K562 (cell line): ENCODE results near the gene RPS8. TPM values are rescaled to one million over a fixed set of nuclear protein-coding genes. Genes with fewer than 3 reads are reported as not detected.

ENCODE experiments used
- ATF7 ChIP-seq: fragments of 450-650 bp; IDR thresholded peaks from 2 replicates; pipeline ENCODE4 v1.7.1; 2014; ENCODE audit warnings: mild to moderate bottlenecking, moderate library complexity
- CEBPG ChIP-seq, 3 experiments: fragments of 200-800 bp in 1 of 3; sonication (Bioruptor generic) in 1 of 3; sonication (generic) in 1 of 3; formaldehyde crosslinking in 1 of 3; IDR thresholded peaks in 2 of 3; conservative IDR thresholded peaks in 1 of 3; 2 replicates each; pipeline versions ENCODE4 v1.6.1 to v1.8.0; 2016 to 2022; ENCODE audit warnings: missing compliant biosample characterization in 2 of 3, missing genetic modification characterization in 2 of 3, mild to moderate bottlenecking in 1 of 3, missing genetic modification reagents in 1 of 3
- E2F4 ChIP-seq: sonication (generic); formaldehyde crosslinking; IDR thresholded peaks from 2 replicates; pipeline ENCODE4 v1.8.0; 2022; ENCODE audit warnings: mild to moderate bottlenecking, low read depth, missing genetic modification reagents
- EHMT2 ChIP-seq: fragments of 450-650 bp; IDR thresholded peaks from 2 replicates; pipeline ENCODE4 v1.6.1; 2018; ENCODE audit warnings: antibody characterized with exemption
- FOXM1 ChIP-seq, 2 experiments: fragments of 450-650 bp in 1 of 2; sonication (generic) in 1 of 2; formaldehyde crosslinking in 1 of 2; IDR thresholded peaks; 2 replicates each; pipeline versions ENCODE4 v1.6.1 to v1.9.0; 2017 to 2022; ENCODE audit warnings: low read depth in 2 of 2, mild to moderate bottlenecking in 2 of 2, missing genetic modification reagents in 1 of 2, moderate library complexity in 1 of 2
- GTF2E2 ChIP-seq: fragments of 200-800 bp; sonication (Bioruptor generic); IDR thresholded peaks from 2 replicates; pipeline ENCODE4 v1.6.1; 2016; ENCODE audit warnings: missing genetic modification characterization, missing compliant biosample characterization
- GTF2F1 ChIP-seq: IDR thresholded peaks from 2 replicates; pipeline ENCODE4 v1.6.1; 2011; ENCODE audit warnings: low read depth, low read length, improper control_type of control experiment
- HMG20A ChIP-seq: fragments of 450-650 bp; formaldehyde crosslinking; conservative IDR thresholded peaks from 2 replicates; pipeline ENCODE4 v1.4.0; 2020; ENCODE audit warnings: mild to moderate bottlenecking, mixed read lengths
- HNRNPUL1 ChIP-seq: fragments of 200-400 bp; formaldehyde crosslinking; IDR thresholded peaks from 2 replicates; pipeline ENCODE4 v1.6.1; 2017; ENCODE audit warnings: low read length
- HSF4 ChIP-seq: fragments of 250-450 bp; sonication (Bioruptor Pico); IDR thresholded peaks from 2 replicates; pipeline ENCODE4 v2.1.2; 2022; ENCODE audit warnings: mild to moderate bottlenecking, moderate library complexity, borderline replicate concordance
- JUNB ChIP-seq: fragments of 450-650 bp; formaldehyde crosslinking; conservative IDR thresholded peaks from 2 replicates; pipeline ENCODE4 v1.4.0; 2020; ENCODE audit warnings: mild to moderate bottlenecking
- KDM4B ChIP-seq, 2 experiments: fragments of 450-650 bp in 1 of 2; sonication (generic) in 1 of 2; IDR thresholded peaks; 2 replicates each; pipeline ENCODE4 v1.6.1; 2016 to 2017; ENCODE audit warnings: borderline replicate concordance in 2 of 2, antibody characterized with exemption in 1 of 2, low read depth in 1 of 2, mild to moderate bottlenecking in 1 of 2
- MBD2 ChIP-seq: sonication (generic); IDR thresholded peaks from 2 replicates; pipeline ENCODE4 v1.6.1; 2016; ENCODE audit warnings: low read depth, borderline replicate concordance
- POU5F1 ChIP-seq: fragments of 150-350 bp; IDR thresholded peaks from 2 replicates; pipeline ENCODE4 v1.6.1; 2014; ENCODE audit warnings: borderline replicate concordance, low read length, low read depth, mild to moderate bottlenecking; ENCODE audit not compliant: partially characterized antibody
- PTBP1 ChIP-seq: fragments of 200-400 bp; formaldehyde crosslinking; IDR thresholded peaks from 2 replicates; pipeline ENCODE4 v1.6.1; 2017; ENCODE audit warnings: low read depth, low read length
- PYGO2 ChIP-seq: fragments of 450-650 bp; IDR thresholded peaks from 2 replicates; pipeline ENCODE4 v1.6.1; 2016; ENCODE audit warnings: mild to moderate bottlenecking, missing genetic modification characterization, moderate library complexity, missing compliant biosample characterization
- RBM39 ChIP-seq: fragments of 200-400 bp; formaldehyde crosslinking; optimal IDR thresholded peaks from 2 replicates; pipeline ENCODE3; 2018; ENCODE audit warnings: low read depth, low read length
- RCOR1 ChIP-seq, 2 experiments: IDR thresholded peaks; 2 replicates each; pipeline ENCODE4 v1.6.1; 2012; ENCODE audit warnings: low read depth in 2 of 2, low read length in 2 of 2, borderline replicate concordance in 1 of 2, improper control_type of control experiment in 1 of 2
- SIRT6 ChIP-seq: IDR thresholded peaks from one replicate; pipeline ENCODE4 v1.6.1; 2012; ENCODE audit warnings: low read depth, mild to moderate bottlenecking, control low read depth, inconsistent platforms, low read length, moderate library complexity
- STAT5B ChIP-seq: fragments of 250-450 bp; sonication (Bioruptor Pico); IDR thresholded peaks from 2 replicates; pipeline ENCODE4 v1.8.0; 2021; ENCODE audit warnings: mild to moderate bottlenecking, inconsistent platforms
- SUPT5H ChIP-seq: fragments of 450-650 bp; IDR thresholded peaks from 2 replicates; pipeline ENCODE4 v1.6.1; 2016
- VEZF1 ChIP-seq: fragments of 200-800 bp; sonication (Bioruptor generic); IDR thresholded peaks from 2 replicates; pipeline ENCODE4 v1.6.1; 2017; ENCODE audit warnings: missing genetic modification characterization, missing compliant biosample characterization
- YBX1 ChIP-seq: fragments of 450-650 bp; IDR thresholded peaks from 2 replicates; pipeline ENCODE4 v1.7.1; 2016; ENCODE audit warnings: mild to moderate bottlenecking
- ZNF431 ChIP-seq: sonication (generic); formaldehyde crosslinking; IDR thresholded peaks from 2 replicates; pipeline ENCODE4 v1.8.0; 2022; ENCODE audit warnings: mild to moderate bottlenecking, missing genetic modification reagents
- ZNF561 ChIP-seq: fragments of 450-650 bp; formaldehyde crosslinking; conservative IDR thresholded peaks from 2 replicates; pipeline ENCODE4 v1.4.0; 2020; ENCODE audit warnings: mild to moderate bottlenecking, moderate library complexity
- ZNF76 ChIP-seq: fragments of 250-450 bp; sonication (Bioruptor Pico); IDR thresholded peaks from 2 replicates; pipeline ENCODE4 v1.4.0; 2020; ENCODE audit warnings: mild to moderate bottlenecking, moderate library complexity, borderline replicate concordance
- ZNF766 ChIP-seq: fragments of 200-800 bp; sonication (Bioruptor generic); conservative IDR thresholded peaks from 2 replicates; pipeline ENCODE4 v1.6.1; 2016; ENCODE audit warnings: missing genetic modification characterization, missing compliant biosample characterization
- polyA plus RNA-seq, 8 experiments: library from polyadenylated mRNA; depleted of rRNA in 4 of 8; stranded (reverse) in 5 of 8; unstranded in 3 of 8; fragments of >200 nt; fragmentation: Nextera tagmentation in 2 of 8; fragmentation: Illumina TruSeq in 1 of 8; extraction: Ambion mirVana in 2 of 8; extraction: Trizol in 1 of 8; gene quantifications; 2 replicates each; pipeline versions ENCODE4 v1.2.1 to v1.2.3, GENCODE V29; 2011 to 2014; ENCODE audit warnings: inconsistent platforms in 1 of 8, missing spikeins in 1 of 8
- total RNA-seq, 7 experiments: library from RNA; depleted of rRNA in 6 of 7; stranded (reverse); fragments of >200 nt in 6 of 7; fragmentation: Illumina TruSeq in 2 of 7; extraction: Trizol in 2 of 7; gene quantifications; 2 replicates each; pipeline versions ENCODE4 v1.2.1 to v1.2.3, GENCODE V29; 2011 to 2021; ENCODE audit warnings: low replicate concordance in 1 of 7

Gene RPS8
- total and polyA plus RNA-seq, 9 of the 15 experiments (the other 6 are each of a cell fraction or from before 2014, with no cell fraction given) = 2,431 to 4,168 (median 3,109) TPM

DNA sequence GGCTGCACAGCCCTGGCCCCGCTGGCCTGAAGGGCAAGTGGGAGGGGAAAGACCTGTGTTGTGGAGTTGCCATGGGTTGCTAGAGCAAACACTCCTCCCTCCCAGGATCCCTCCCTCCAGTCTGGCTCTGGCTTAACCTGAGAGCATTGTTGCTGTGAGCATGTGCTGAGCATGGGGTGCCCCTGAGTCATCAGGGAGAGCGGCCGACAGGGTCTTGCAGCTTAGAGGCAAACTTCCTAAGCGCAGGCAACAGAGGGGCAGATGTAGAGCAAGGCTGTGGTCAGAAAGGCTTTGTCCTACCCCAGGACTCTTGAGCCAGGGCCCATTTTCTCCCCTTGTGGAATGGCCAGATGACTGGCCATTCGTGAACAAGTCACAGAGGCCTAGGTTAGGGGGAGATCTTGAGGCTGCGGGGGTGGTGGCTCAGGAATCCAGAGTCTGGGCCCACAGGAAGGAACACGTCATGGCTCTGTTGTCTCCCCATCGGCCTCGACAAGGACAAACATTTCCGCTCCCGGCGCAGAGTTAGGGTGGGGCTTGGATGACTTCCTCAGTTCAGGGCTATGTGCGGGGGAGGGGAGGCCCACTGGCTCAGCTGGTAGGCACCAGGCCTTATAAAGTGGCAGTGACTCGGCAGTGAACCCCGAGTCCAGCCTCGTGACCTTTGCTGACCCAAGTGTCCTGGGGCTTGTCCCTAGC, 32.2 kb downstream of the RPS8 start (continued):
- TF ChIP-seq VEZF1 (CRISPR knock-in tag) (peak; percentile 93), HNRNPUL1 (no peak), PTBP1 (no peak), RBM39 (peak; percentile 79), E2F4 (no peak), HSF4 (0 out of 2 replicates have a peak, but pooled peaks have one; percentile 52), KDM4B (IDR thresholded peaks at IDR 0.05; ENCODE audit: borderline replicate concordance in 2 of 2, low read depth in 1 of 2) (peak in 1 of 2 experiments; percentile 79; a peak in 1 of 4 replicates), SUPT5H (peak; percentile 85), ZNF76 (CRISPR knock-in tag) (0 out of 2 replicates have a peak, but pooled peaks have one; percentile 54), RCOR1 (IDR thresholded peaks at IDR 0.05; ENCODE audit: borderline replicate concordance in 1 of 2, low read depth in 2 of 2, low read length in 2 of 2) (peak; percentile 16 to 72; a peak in 2 of 4 replicates), HMG20A (CRISPR knock-in tag) (no peak), GTF2F1 (no peak), ATF7 (peak; percentile 96), FOXM1 (IDR thresholded peaks at IDR 0.05; ENCODE audit: low read depth) (peak; percentile 41; the same call in 1 of the 2 replicates), FOXM1 (CRISPR knock-in tag; IDR thresholded peaks at IDR 0.05; ENCODE audit: low read depth) (no peak), YBX1 (no peak), STAT5B (CRISPR knock-in tag) (no peak), ZNF766 (CRISPR knock-in tag) (peak; percentile 54), POU5F1 (no peak), ZNF561 (CRISPR knock-in tag) (no peak), GTF2E2 (tag) (peak; percentile 93), ZNF431 (CRISPR knock-in tag) (peak; percentile 76), JUNB (CRISPR knock-in tag) (no peak), MBD2 (peak; percentile 48; the same call in 1 of the 2 replicates), CEBPG (CRISPR knock-in tag; IDR thresholded peaks at IDR 0.05) (peak; percentile 82; the same call in 1 of the 2 replicates), CEBPG (tag; conservative IDR thresholded peaks at IDR 0.05 in 1 of 2, IDR thresholded peaks at IDR 0.05 in 1 of 2) (peak in 1 of 2 experiments; percentile 60; a peak in 1 of 4 replicates), PYGO2 (tag) (peak; percentile 76), EHMT2 (no peak), SIRT6 (no peak)
